Measurements from ENCODE around the gene CSNK2B. TPM values are rescaled to one million over a fixed set of nuclear protein-coding genes. Genes with fewer than 3 reads are reported as not detected.

The CSNK2B gene
- total RNA-seq, 2 experiments from 2014 or later: 239 to 346 TPM

DNA sequence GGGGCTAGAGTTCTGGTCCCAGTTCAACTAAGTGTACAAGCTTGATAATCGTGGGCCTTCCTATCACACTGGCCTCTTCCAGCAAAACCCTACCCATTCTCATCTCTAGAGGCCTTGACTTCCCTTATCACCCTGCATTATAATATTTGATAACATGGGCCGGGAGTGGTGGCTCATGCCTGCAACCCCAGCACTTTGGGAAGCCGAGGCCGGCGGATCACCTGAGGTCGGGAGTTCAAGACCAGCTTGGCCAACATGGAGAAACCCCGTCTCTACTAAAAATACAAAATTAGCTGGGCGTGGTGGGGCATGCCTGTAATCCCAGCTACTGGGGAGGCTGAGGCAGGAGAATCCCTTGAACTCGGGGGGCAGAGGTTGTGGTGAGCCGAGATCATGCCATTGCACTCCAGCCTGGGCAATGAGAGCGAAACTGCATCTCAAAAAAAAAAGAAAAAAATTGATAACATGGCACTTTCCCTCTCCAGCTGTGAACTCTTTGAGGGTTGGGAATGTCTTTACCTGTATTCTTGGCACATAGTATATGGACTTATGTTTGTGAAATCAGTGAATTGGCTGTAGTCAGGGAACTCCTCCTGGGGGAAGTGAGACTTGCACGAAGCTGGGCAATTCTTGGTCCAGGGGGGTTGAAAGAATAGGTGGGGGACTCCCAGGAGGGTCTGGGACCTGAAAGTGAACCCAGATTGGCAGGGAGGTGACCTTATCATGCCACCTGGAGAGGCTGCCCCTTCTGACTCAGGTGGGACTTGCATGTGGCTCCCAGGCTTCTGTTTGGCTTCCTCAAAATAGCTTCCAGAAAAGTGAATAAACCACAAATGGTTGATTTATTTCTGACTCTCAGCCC lies 4.4 kb upstream of the CSNK2B start:
- Mint-ChIP-seq H3K27me3 (no peaks in the 10 kb centered on the region), H3K4me3 (peak overlapping the region; percentile 88), H3K9me3 (ENCODE audit: low read depth) (no peaks in the 10 kb centered on the region), H3K27ac (peak overlapping the region; percentile 83), H3K36me3 (ENCODE audit: low read depth) (peaks cover 52% of the 10 kb centered on the region), H3K4me1 (peaks cover 70% of the 10 kb centered on the region)
- no peak for DNase-seq
- intact Hi-C loops (cut with DNase I, micrococcal nuclease): loop anchor here (2.0 to 10.0 kb wide), 4 partner anchors 41 to 1543 kb away; partner anchors contain the start of genes HSD17B8 (in 1 of the 2), MICA (in 1 of the 2), MRPS18B (in 1 of the 2) and PPP1R10 (in 1 of the 2)
- ChIA-PET CTCF (interaction anchor here (0.6 to 2.6 kb wide), 11 partner anchors 11 to 1395 kb away, joined by 3 to 16 read pairs (median 4); partner anchors contain the start of genes ATP6V1G2, BAG6 and MICB), POLR2A (interaction anchor here (0.6 to 2.3 kb wide), 4 partner anchors 9 to 517 kb away, joined by 3 to 12 read pairs (median 3); partner anchors contain the start of genes BAG6 and DDX39B)
- ATAC-seq: no peak

DNA sequence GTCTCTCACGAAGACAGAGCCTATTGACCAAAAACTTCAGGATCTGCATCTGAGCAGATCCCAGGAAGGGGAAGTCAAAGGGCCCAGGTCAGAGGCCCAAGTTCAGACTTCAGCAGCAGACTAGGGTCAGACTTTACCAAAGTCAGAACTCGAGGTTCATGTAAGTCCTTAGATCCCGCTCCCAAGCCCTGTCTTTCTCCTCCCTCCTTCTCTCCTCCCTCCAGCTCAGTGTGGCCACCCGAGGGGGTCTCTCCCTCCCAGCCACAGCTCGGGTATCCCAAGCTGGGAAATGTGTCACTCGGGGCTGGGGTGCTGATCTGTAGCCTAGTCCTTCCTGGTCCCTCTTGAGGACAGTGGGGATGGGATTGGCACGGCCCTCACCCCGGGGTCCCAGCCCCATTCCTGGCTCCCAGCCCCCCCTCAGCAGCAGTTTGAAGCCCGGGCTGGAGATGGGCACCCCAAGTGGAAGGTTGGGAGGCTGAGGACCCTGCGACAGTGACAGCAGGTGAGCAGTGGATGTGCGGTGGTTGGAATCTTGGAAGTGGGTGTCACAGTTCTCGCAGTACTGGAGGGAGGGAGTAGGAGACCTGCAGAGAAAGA lies 3.7 kb upstream of the CSNK2B start:
- Mint-ChIP-seq H3K9me3 (ENCODE audit: low read depth) (no peaks in the 10 kb centered on the region), H3K4me3 (peak overlapping the region; percentile 31), H3K27me3 (no peaks in the 10 kb centered on the region), H3K4me1 (peaks cover 75% of the 10 kb centered on the region), H3K27ac (peak overlapping the region; percentile 53), H3K36me3 (ENCODE audit: low read depth) (peaks cover 59% of the 10 kb centered on the region)
- ChIA-PET POLR2A (interaction anchor here (0.6 to 2.3 kb wide), 4 partner anchors 10 to 517 kb away, joined by 3 to 12 read pairs (median 3); partner anchors contain the start of gene BAG6), CTCF (interaction anchor here (0.6 to 2.6 kb wide), 5 partner anchors 12 to 1395 kb away, joined by 3 to 16 read pairs (median 3); partner anchors contain the start of gene BAG6)
- ATAC-seq (no peak), DNase-seq (no peak)
- intact Hi-C loops (cut with DNase I, micrococcal nuclease): loop anchor here (5.0 to 10.0 kb wide), 3 partner anchors 260 to 1543 kb away; partner anchors contain the start of genes HSD17B8 (in 1 of the 2), MICA (in 1 of the 2), MRPS18B (in 1 of the 2) and PPP1R10 (in 1 of the 2)

DNA sequence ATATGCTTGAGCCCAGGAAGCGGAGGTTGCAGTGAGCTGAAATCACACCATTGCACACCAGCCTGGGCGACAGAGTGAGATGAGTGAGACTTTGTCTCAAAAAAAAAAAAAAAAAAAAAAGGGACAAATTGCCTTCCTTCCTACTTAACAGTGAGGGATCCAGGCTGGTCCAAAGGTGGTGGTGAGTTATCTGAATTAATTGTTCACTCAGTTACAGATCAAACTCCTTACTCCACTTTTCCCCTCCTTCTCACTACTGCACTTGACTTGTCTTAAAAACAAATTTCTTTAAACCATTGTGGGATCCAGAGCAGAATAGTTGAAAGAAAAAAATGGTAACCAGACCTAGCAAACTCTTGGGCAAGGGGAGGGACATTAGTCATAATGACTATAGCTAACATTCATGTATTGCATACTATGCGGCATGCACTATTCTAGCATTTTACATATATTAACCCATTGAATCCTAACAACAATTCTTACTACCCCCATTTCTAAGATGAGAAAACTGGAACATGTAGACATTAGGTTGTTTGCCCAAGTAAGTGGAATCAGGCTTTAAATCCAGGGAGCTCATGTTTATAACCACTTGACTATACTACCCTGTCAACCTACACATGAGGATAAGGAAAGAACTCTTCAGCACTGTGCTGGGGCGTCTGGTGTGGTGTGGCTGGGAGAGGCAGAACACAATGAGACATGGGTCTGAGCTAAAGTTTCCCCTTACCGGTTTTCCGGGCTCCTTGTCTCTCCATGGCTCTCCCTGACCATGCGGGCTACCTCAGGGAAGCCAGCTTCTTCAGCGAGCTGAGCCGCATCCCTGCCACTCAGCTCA lies 2.5 kb upstream of the CSNK2B start:
- Mint-ChIP-seq H3K4me3 (peak overlapping the region; percentile 99), H3K9me3 (ENCODE audit: low read depth) (no peaks in the 10 kb centered on the region), H3K4me1 (peaks cover 76% of the 10 kb centered on the region), H3K27me3 (no peaks in the 10 kb centered on the region), H3K27ac (peak overlapping the region; percentile 99), H3K36me3 (ENCODE audit: low read depth) (peaks cover 67% of the 10 kb centered on the region)
- no peak for DNase-seq
- intact Hi-C loops (cut with DNase I, micrococcal nuclease): loop anchor here (5.0 to 10.0 kb wide), 3 partner anchors 261 to 1541 kb away; partner anchors contain the start of genes HSD17B8 (in 1 of the 2), MICA (in 1 of the 2), MRPS18B (in 1 of the 2) and PPP1R10 (in 1 of the 2)
- ChIA-PET CTCF (interaction anchor here (1.5 to 2.6 kb wide), 2 partner anchors 10 to 65 kb away, joined by 5 to 39 read pairs; partner anchors contain the start of genes APOM and BAG6), POLR2A (interaction anchor here (0.8 to 3.5 kb wide), 13 partner anchors 10 to 532 kb away, joined by 3 to 72 read pairs (median 4); partner anchors contain the start of genes ABHD16A, APOM, ATP6V1G2 and BAG6)
- no peak for ATAC-seq

DNA sequence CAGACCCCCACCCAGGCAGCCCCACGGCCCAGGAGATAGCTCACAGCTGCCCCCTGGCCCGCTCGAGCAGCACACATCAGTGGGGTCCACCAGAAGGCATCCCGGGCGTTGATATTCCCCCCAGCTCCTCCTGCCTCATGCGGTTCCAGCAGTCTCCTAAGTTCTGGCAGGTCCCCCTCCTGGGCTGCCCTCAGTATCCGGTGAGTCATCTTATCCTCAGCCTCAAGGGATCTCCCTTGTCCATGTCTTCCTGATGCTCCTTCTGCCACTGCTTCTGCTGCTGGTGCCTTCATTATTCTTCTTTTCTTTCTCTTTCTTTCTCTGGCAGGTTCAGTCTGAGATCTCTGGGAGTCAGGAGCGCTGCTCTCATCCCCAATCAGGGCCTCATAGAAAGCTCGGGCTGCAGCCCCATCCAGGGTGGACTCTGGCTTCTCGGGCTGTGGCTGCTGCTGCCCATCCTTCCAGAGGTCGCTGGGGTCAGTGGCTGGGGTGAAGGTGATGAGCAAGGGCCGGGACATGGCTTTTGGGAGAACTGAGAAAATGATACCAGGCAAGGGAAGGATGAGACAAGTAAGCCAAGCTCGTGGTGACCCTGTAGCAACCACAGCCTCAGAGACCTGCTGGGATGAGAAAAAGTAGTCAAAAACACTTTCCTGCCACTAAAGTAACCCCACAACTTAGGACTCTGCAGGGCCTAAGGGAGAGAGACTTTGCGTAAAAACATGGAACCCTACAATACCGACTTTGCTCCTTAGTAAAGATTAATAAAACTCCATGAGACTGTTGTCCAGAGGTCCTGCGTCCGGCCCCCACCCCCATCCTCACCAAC lies 1.7 kb upstream of the CSNK2B start:
- H3K4me3 Mint-ChIP-seq: peak overlapping the region; percentile 99
- no peak for ATAC-seq
- intact Hi-C loops (cut with DNase I, micrococcal nuclease): loop anchor here (2.0 to 10.0 kb wide), 5 partner anchors 39 to 1541 kb away; partner anchors contain the start of genes ABHD16A (in 1 of the 2), HSD17B8 (in 1 of the 2), MICA (in 1 of the 2) and MRPS18B (in 1 of the 2)
- no peaks in the 10 kb centered on the region for H3K27me3 Mint-ChIP-seq
- H3K36me3 Mint-ChIP-seq (ENCODE audit: low read depth): peaks cover 74% of the 10 kb centered on the region
- H3K27ac Mint-ChIP-seq: peak overlapping the region; percentile 99
- peak; percentile 30 for DNase-seq
- no peaks in the 10 kb centered on the region for H3K9me3 Mint-ChIP-seq (ENCODE audit: low read depth)
- ChIA-PET CTCF (interaction anchor here (0.7 to 2.6 kb wide), 4 partner anchors 10 to 163 kb away, joined by 3 to 39 read pairs (median 4); partner anchors contain the start of genes APOM, BAG6 and HSPA1B), POLR2A (interaction anchor here (0.6 to 3.5 kb wide), 25 partner anchors 11 to 1049 kb away, joined by 3 to 72 read pairs (median 4); partner anchors contain the start of genes ABHD16A, APOM, ATP6V1G2 and BAG6)
- H3K4me1 Mint-ChIP-seq: peaks cover 76% of the 10 kb centered on the region

DNA sequence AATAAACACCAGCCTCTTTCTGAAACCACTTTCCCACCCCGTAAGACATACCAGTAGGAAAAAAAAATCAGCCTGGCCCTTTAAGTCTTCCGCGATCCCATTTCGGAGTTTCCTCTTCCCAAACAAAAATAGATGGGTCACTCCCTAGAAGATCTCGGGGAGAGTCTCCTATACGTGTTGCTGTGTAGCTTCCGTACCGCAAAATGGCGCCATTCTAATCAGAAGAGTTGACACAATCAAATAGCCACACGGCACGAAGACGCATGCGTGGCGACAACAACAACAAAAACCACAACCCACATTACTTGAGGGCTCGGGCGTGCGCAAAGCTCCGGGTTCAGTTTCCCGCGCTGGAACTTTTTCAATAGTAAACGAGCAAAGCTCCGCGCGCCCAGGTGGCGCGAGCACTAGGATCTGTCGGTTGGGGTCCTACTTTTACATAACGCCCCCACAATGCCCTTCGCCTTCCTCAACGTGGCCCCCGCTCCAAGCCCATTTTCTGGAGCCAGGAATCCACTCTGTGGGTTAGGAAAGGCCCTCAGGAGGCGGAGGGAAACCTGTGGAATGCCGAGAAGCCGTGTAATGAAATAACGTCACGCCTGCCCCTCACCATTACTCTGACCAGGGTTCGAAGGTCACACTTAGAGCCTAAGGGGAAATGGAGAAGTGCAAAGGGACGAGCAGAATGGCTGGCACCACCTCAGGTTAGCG lies 935 bp upstream of the CSNK2B start, which contains the start of gene GPANK1:
GPANK1 (minus strand) TSS at position 208 of the 711 bp plus-strand sequence. CDS start 519 bp downstream, outside the sequence.
- H3K27me3 Mint-ChIP-seq: no peaks in the 10 kb centered on the region
- intact Hi-C loops (cut with DNase I, micrococcal nuclease): loop anchor here (1.0 to 10.0 kb wide), 23 partner anchors 13 to 1540 kb away; partner anchors contain the start of genes ABHD16A (in 2 of the 2), BAG6 (in 2 of the 2), PRRC2A (in 2 of the 2) and DDX39B (in 1 of the 2)
- POLR2A ChIA-PET: interaction anchor here (0.5 to 3.5 kb wide), 23 partner anchors 12 to 1307 kb away, joined by 3 to 72 read pairs (median 4); partner anchors contain the start of genes ABHD16A, APOM, ATP6V1G2 and BAG6
- peak; percentile 32 for ATAC-seq
- peaks cover 77% of the 10 kb centered on the region for H3K36me3 Mint-ChIP-seq (ENCODE audit: low read depth)
- no peaks in the 10 kb centered on the region for H3K9me3 Mint-ChIP-seq (ENCODE audit: low read depth)
- peak within 1 kb of the TSS; percentile 99 for H3K4me3 Mint-ChIP-seq
- peak; percentile 94 for DNase-seq
- CTCF ChIA-PET: interaction anchor here (0.7 to 2.6 kb wide), 4 partner anchors 11 to 198 kb away, joined by 3 to 39 read pairs (median 5); partner anchors contain the start of genes APOM, BAG6, HSPA1B and NEU1
- peak within 1 kb of the TSS; percentile 99 for H3K27ac Mint-ChIP-seq
- peaks cover 68% of the 10 kb centered on the region for H3K4me1 Mint-ChIP-seq

DNA sequence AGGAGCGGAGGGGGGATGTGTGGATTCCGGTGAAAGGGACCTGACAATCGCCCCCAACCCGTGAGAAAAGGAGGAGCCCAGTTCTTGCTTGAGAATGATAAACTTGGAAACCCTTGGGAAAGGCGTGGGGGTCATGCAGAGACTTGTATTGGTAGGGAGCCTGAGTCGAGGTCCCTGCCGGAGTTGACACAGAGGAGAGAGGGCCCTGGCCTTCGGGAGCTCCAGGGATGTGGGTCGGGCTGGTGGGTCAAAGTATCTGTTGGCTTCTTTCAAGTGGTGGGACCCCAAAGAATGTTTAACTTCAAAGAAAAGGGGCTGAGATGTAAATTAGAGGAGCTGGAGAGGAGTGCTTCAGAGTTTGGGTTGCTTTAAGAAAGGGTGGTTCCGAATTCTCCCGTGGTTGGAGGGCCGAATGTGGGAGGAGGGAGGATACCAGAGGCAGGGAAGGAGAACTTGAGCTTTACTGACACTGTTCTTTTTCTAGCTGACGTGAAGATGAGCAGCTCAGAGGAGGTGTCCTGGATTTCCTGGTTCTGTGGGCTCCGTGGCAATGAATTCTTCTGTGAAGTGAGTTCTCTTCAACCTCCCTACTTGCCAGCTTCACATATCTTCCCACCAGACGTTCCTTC lies 571 bp downstream of the CSNK2B start:
- Mint-ChIP-seq H3K27ac (peak overlapping the region; percentile 99), H3K4me1 (peaks cover 60% of the 10 kb centered on the region), H3K27me3 (no peaks in the 10 kb centered on the region), H3K9me3 (ENCODE audit: low read depth) (no peaks in the 10 kb centered on the region), H3K4me3 (peak overlapping the region; percentile 99), H3K36me3 (ENCODE audit: low read depth) (peaks cover 81% of the 10 kb centered on the region)
- intact Hi-C loops (cut with DNase I, micrococcal nuclease): loop anchor here (5.0 to 10.0 kb wide), 5 partner anchors 156 to 1538 kb away; partner anchors contain the start of genes GTF2H4 (in 1 of the 2), HSD17B8 (in 1 of the 2), MRPS18B (in 1 of the 2) and PPP1R10 (in 1 of the 2)
- DNase-seq (no peak), ATAC-seq (no peak)
- CTCF ChIA-PET: interaction anchor here (0.6 to 1.2 kb wide), 5 partner anchors 12 to 236 kb away, joined by 3 to 5 read pairs (median 3); partner anchors contain the start of gene ZBTB12
- POLR2A ChIA-PET: interaction anchor here (0.5 to 0.7 kb wide), 2 partner anchors 38 to 70 kb away, joined by 3 to 5 read pairs; partner anchors contain the start of gene CLIC1

DNA sequence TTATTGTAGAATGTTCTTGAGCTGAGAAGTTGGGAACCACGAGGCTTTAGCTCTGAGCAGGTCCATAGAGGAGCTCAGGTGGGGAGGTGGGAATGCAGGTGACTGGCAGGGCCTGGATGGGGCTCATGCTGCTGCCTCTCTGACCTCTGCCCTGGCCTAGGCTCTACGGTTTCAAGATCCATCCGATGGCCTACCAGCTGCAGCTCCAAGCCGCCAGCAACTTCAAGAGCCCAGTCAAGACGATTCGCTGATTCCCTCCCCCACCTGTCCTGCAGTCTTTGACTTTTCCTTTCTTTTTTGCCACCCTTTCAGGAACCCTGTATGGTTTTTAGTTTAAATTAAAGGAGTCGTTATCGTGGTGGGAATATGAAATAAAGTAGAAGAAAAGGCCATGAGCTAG lies 3.8 kb downstream of the CSNK2B start, which contains the start of gene LY6G5B:
LY6G5B (plus strand) TSS at position 301 of the 400 bp plus-strand sequence. CDS start 975 bp downstream, outside the sequence.
- CTCF ChIA-PET: interaction anchor here (0.7 to 0.9 kb wide), 3 partner anchors 18 to 129 kb away, joined by 3 to 6 read pairs (median 3); no protein-coding TSS in a partner anchor
- H3K36me3 Mint-ChIP-seq (ENCODE audit: low read depth): peaks cover 69% of the 10 kb centered on the region

DNA sequence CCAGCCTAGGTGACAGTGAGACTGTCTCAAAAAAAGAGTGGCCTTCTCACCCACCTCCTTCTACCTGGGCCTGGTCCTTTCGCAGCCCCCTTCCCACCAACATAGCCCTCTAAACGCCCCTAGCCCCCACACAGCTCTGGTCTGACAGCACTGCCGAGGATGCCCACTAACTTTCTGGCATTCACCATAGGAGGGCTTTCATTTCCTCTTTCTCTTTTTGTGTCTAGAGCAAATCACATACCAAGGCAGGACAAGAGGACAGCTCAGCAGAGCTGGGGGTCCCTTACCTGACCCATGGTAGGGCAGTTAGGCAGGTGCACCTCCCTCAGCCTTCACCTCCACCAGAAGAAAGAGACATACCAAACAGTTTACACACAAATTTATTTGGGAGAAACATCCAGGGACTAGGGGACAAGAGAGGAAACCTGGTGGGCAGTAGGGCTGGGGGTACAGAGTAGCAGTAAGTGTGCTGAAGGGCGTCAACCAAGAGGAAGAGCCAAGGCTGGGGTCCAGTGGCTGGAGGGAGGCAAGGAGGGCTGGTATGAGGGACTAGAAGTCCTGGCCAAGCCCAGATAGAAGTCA lies 10.5 kb downstream of the CSNK2B start:
- Mint-ChIP-seq H3K27me3 (no peaks in the 10 kb centered on the region), H3K36me3 (ENCODE audit: low read depth) (peaks cover 17% of the 10 kb centered on the region), H3K9me3 (ENCODE audit: low read depth) (no peaks in the 10 kb centered on the region), H3K27ac (no peak overlapping the region), H3K4me3 (no peak overlapping the region), H3K4me1 (peaks cover 12% of the 10 kb centered on the region)
- POLR2A ChIA-PET: no interaction called here
- no peak for DNase-seq
- intact Hi-C loops (cut with DNase I, micrococcal nuclease): no loop called here
- CTCF ChIA-PET: interaction anchor here (0.6 to 0.8 kb wide), 3 partner anchors 8 to 187 kb away, joined by 3 to 4 read pairs (median 3); no protein-coding TSS in a partner anchor
- ATAC-seq: no peak

More for the DNA sequence above, 3.8 kb downstream of the CSNK2B start, which contains the start of gene LY6G5B:
- intact Hi-C loops (cut with DNase I, micrococcal nuclease): loop anchor here (5.0 to 10.0 kb wide), 5 partner anchors 153 to 1535 kb away; partner anchors contain the start of genes GTF2H4 (in 1 of the 2), HSD17B8 (in 1 of the 2), MRPS18B (in 1 of the 2) and PPP1R10 (in 1 of the 2)
- POLR2A ChIA-PET: interaction anchor here (0.8 to 1.1 kb wide), 2 partner anchors 89 to 125 kb away, joined by 3 read pairs; no protein-coding TSS in a partner anchor
- Mint-ChIP-seq H3K9me3 (ENCODE audit: low read depth) (no peaks in the 10 kb centered on the region), H3K27ac (no peak within 1 kb of the TSS), H3K27me3 (no peaks in the 10 kb centered on the region), H3K4me3 (no peak within 1 kb of the TSS), H3K4me1 (peaks cover 34% of the 10 kb centered on the region)
- ATAC-seq (no peak), DNase-seq (no peak)

Measured in activated CD4-positive, alpha-beta T cell treated with anti-CD3 and anti-CD28 coated beads for 36 hours (primary cell).